Measurements from ENCODE around the gene SIGLEC5. TPM values are rescaled to one million over a fixed set of nuclear protein-coding genes. Genes with fewer than 3 reads are reported as not detected.

Gene SIGLEC5
- total RNA-seq, 1 donor from 2014 or later: not detected

DNA sequence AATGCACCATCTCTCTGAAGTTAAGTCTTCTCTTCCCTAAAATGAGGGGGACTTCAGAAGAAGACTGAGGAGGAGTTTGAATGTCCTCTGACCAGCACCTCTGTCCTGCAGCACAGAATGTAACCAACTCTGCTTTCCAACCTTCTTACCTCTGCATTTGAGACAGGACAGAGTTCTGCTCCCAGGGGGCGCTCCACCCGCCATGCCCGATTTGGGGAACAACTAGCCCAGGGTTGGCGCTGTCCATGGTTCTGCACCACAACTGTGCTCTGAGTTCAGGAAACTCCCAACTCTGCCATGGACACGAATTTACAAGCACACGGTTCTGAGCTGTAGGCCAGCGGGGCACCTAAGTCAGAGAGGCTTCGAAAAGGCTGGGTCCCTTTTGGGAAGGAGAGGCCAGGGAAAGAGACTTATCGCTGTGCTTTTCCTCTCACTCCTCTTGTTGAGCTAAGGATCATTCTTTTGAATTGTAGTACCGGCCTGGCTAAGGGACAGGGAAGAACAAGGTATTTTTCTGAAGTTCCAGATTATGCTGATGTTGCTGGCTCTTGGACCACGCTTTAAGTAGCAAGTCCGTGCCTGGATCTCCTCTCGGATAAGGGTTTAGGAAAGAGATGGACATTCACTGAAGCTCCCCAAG lies 22.2 kb downstream of the SIGLEC5 start:
- Mint-ChIP-seq H3K4me1 (peaks cover 8% of the 10 kb centered on the region), H3K4me3 (no peak overlapping the region), H3K9me3 (peaks cover 7% of the 10 kb centered on the region), H3K27ac (no peak overlapping the region), H3K36me3 (ENCODE audit: low read depth) (no peaks in the 10 kb centered on the region), H3K27me3 (peaks cover 4% of the 10 kb centered on the region)
- intact Hi-C loops (cut with micrococcal nuclease): no loop called here
- DNase-seq: peak; percentile 91

DNA sequence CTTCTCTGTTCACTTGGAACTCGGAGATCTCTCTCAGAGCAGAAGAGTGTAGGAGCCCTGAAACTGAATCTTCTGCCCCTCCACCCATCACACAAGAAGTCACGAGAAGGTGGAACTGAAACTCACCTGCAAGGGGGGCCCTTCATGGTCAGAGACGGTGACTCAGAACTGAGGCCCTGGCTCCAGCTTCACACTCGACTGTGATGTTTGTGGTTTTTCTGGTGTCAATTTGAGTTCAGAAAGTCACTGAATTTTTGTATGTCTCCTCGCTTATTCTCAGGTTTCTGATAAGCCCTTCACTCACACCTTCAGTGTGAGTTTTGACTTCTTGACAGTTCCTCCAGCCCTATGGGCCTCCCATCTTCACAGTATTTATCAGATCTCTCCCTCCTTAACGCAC lies 23.1 kb downstream of the SIGLEC5 start:
- DNase-seq: no peak
- no peaks in the 10 kb centered on the region for H3K36me3 Mint-ChIP-seq (ENCODE audit: low read depth)
- intact Hi-C loops (cut with micrococcal nuclease): no loop called here
- peaks cover 8% of the 10 kb centered on the region for H3K4me1 Mint-ChIP-seq
- H3K27ac Mint-ChIP-seq: no peak overlapping the region
- peaks cover 8% of the 10 kb centered on the region for H3K27me3 Mint-ChIP-seq
- H3K4me3 Mint-ChIP-seq: no peak overlapping the region
- H3K9me3 Mint-ChIP-seq: no peaks in the 10 kb centered on the region

DNA sequence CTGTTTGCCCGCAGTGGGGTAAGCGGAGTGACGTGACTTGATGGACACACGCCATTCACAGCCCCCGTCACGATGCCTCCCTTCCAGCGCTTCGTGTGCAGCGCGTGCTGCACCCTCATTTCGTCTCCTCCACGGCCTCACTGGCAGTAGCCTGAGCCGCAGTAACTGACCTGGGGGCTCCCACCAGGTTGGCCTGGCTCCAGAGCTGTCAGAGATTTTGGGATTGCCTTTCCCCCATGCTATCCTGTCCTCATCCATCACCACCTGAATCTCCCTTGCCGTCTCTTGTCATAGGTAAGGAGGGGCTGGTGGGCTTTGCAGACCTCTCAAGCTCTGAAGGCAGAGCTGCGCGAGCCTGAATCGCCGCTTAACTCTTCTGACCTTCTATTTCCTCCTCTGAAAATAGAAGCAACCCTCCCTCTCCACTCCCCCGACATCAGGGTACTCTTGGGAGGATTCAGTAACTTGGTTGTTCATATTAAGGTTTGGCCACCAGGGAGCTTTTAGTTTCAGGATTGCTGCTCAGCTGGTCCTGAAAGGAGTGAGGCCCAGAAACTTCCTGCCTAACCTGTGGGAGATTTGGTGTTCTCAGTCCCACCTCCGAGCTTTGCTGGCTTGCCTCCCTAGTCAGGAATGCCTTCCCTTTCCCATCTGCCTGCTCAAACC lies 27.9 kb downstream of the SIGLEC5 start:
- intact Hi-C loops (cut with micrococcal nuclease): no loop called here
- Mint-ChIP-seq H3K27ac (no peak overlapping the region), H3K4me3 (no peak overlapping the region), H3K36me3 (ENCODE audit: low read depth) (no peaks in the 10 kb centered on the region), H3K4me1 (peaks cover 4% of the 10 kb centered on the region), H3K27me3 (peaks cover 18% of the 10 kb centered on the region), H3K9me3 (no peaks in the 10 kb centered on the region)
- no peak for DNase-seq

DNA sequence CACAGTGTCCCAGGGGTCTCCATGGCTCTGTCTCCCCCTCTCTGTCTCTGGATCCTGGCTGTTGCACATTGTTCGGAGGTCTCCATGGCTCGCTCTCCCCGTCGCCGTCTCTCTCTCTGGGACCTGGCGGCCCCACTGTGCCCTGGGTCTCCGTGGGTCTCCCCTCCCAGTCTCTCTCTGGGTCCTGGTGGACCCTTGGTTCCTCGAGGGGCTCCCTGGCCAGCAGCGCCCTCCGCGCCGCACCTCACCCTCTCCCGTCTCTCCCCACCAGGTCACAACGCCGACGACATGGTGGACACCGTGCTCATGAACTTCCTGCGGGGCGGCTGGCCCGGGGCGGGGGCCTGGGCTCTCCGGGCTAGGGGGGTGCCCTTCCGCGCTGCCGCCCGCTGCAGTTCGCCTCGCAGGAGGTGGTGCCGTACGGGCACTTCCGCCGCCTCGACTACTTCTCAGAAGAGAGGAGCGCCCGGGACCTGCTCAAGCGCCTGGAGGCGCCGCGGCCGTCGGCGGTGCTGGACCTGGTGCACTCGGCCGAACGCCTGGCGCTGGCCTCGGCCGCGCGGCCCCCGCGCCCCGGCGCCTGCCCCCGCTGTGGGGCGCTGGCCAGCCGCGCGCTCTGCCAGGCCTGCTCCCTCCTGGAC lies 29.1 kb downstream of the SIGLEC5 start:
- Mint-ChIP-seq H3K36me3 (ENCODE audit: low read depth) (no peaks in the 10 kb centered on the region), H3K4me3 (no peak overlapping the region), H3K4me1 (no peaks in the 10 kb centered on the region), H3K9me3 (no peaks in the 10 kb centered on the region), H3K27ac (no peak overlapping the region), H3K27me3 (peaks cover 18% of the 10 kb centered on the region)
- intact Hi-C loops (cut with micrococcal nuclease): no loop called here
- no peak for DNase-seq

DNA sequence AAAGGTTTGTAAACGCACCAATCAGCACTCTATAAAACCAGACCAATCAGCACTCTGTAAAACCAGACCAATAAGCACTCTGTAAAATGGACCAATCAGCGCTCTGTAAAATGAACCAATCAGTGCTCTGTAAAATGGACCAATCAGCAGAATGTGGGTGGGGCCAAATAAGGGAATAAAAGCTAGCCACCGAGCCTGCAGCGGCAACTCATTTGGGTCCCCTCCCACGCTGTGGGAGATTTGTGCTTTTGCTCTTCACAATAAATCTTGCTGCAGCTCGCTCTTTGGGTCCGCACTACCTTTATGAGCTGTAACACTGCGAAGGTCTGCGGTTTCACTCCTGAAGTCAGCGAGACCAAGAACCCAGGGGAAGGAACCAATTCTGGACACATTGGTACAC lies 31.1 kb downstream of the SIGLEC5 start:
- Mint-ChIP-seq H3K36me3 (ENCODE audit: low read depth) (no peaks in the 10 kb centered on the region), H3K27me3 (peaks cover 18% of the 10 kb centered on the region), H3K4me3 (no peak overlapping the region), H3K27ac (no peak overlapping the region), H3K9me3 (peaks cover 5% of the 10 kb centered on the region), H3K4me1 (peaks cover 10% of the 10 kb centered on the region)
- intact Hi-C loops (cut with micrococcal nuclease): no loop called here
- no peak for DNase-seq

DNA sequence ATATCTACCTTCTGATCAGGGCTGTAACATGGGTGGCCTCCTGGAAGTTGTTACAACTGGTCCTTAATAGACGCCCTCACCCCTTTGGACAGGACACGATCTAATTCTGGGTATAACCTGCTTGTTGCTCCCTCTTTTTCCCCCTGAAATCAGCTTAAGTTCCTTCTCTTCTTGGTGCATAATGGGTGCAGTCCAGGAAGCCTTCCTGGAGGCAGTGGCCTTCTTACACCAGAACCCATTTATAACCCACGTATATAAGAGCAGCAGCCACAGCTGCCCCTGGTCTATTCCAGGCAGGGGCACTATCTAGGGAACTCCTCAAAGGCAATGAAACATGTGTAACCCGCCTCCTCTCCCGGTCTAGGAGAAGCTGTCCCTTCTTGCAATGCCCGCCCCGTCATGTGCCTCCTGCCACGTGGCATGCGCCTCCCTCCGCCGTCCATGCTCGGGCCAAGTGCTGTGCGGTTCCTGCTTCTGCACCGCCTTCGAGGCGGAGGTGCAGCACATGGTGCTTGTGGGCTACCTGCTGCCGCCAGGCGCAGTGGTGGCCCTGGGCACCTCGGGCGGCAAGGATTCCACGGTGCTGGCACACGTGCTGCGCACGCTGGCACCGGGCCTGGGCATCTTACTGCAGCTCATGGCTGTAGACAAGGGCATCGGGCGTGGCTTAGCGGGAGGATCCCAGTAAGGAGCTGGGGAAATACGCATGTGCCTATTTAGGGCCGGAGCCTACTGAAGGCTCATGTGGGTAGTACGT lies 31.9 kb downstream of the SIGLEC5 start:
- Mint-ChIP-seq H3K4me1 (peaks cover 17% of the 10 kb centered on the region), H3K36me3 (ENCODE audit: low read depth) (no peaks in the 10 kb centered on the region), H3K27ac (no peak overlapping the region), H3K4me3 (no peak overlapping the region), H3K9me3 (peaks cover 5% of the 10 kb centered on the region), H3K27me3 (peaks cover 18% of the 10 kb centered on the region)
- no peak for DNase-seq
- intact Hi-C loops (cut with micrococcal nuclease): no loop called here

DNA sequence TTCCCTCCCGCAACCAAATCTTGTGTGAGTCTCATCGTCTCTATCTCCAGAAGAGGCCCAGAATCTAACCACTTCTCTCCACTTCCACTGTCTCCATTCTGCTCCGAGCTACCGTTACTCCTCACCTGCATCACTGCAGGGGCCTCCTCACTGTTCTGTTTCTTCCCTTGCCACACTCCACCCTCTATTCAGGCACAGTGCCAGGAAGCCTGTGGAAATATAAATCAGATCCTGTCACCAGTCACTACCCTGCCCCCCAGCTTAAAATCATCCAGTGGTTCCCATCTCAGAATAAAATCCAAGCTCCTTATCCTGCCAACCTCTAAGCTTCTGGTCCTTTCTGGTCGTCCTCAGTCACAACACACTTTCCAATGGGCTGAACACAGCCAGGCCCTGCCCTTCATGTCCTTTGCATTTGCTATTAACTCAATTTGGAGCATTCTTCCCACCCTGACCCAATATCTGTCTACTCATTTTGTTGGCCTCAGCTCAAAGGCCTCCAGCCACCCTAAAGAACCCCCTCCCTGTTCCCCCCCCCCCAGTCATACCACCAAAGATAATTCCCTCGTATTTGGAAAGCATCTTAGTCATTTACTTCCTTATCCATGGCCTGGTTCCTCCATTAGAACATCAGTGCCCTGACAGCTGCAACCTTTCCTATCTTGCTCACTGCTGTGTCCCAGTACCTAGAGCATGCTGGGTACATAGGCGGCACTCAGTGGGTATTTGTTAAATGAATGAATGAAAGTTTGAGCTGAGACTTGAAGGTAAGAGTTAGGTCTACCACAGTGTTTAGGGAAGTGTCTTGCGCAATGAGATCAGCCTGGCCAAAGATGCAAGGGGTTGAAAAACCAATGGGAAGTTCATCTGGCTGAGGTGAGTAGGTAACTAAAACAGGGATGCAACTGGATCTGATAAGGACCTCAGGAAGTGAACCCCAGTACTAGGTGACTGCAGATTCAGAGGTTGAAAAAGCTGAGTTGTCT lies 34.7 kb downstream of the SIGLEC5 start:
- peaks cover 7% of the 10 kb centered on the region for H3K27me3 Mint-ChIP-seq
- peaks cover 10% of the 10 kb centered on the region for H3K36me3 Mint-ChIP-seq (ENCODE audit: low read depth)
- peak overlapping the region; percentile 39 for H3K27ac Mint-ChIP-seq
- peaks cover 5% of the 10 kb centered on the region for H3K9me3 Mint-ChIP-seq
- peak overlapping the region; percentile 91 for H3K4me3 Mint-ChIP-seq
- no peak for DNase-seq
- intact Hi-C loops (cut with micrococcal nuclease): no loop called here
- peaks cover 22% of the 10 kb centered on the region for H3K4me1 Mint-ChIP-seq

DNA sequence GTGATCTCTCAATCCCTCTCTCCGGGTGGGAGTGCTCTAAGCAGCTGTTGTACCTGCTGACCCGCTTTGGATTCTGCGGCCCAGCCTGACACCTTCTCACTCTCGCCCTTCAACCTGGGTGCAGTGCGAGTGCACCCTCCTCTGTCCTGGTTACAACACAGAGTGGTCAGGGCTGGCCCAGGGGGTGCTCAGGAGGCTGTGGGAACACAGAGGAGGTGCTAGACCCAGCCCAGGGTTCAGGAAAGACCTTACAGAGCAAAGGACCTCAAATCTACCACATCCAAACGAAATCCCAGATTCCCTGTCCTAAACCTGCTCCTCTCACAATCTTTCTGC lies 35.5 kb downstream of the SIGLEC5 start:
- intact Hi-C loops (cut with micrococcal nuclease): loop anchor here (1.0 kb wide), 4 partner anchors 23 to 486 kb away; partner anchors contain the start of genes CTU1 and ZNF175

DNA sequence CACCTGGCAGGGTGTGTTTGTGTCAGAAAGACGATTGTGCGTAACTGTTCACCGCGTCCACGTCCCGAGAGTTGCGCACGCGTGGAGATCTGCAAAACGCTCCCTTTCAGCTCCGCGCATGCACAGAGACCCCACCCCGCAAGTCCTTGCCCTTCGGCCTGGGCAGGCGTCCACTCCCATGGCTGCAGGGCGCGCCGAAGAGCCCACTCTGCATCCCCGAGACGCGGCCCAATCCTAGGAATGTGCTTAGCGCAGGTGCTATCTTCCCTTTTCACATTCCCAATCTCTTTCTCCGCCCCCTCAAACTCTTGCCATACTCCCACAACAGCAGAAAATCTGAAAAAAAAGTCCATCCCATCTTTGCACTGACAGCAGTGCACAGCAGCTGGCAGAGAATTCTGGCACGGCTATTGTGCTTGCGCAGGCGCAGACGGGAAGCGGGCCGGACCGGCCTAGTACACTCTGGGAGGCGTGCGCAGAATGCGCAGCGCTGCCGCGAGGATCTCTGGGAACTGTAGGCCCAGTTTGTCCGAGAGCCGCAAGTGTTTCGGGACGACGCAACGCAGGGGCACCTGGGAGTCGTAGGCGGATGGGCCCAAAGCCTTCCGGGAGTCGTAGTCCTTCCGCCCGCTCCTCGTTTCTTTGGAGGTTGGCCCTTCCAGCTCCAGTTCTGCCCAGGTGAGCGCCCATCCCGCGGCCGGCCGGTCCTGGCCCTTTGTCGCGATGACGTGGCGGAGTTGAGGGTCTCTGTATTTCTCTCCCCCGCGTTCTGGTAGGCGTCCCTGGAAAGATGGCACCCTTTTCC lies 36.0 kb downstream of the SIGLEC5 start:
- intact Hi-C loops (cut with micrococcal nuclease): loop anchor here (1.0 kb wide), 4 partner anchors 23 to 486 kb away; partner anchors contain the start of genes CTU1 and ZNF175
- peak; percentile 99 for DNase-seq

More for the DNA sequence above, 35.5 kb downstream of the SIGLEC5 start:
- H3K36me3 Mint-ChIP-seq (ENCODE audit: low read depth): peaks cover 11% of the 10 kb centered on the region
- peak overlapping the region; percentile 91 for H3K4me3 Mint-ChIP-seq
- no peaks in the 10 kb centered on the region for H3K27me3 Mint-ChIP-seq
- DNase-seq: no peak
- H3K4me1 Mint-ChIP-seq: peaks cover 22% of the 10 kb centered on the region
- peak overlapping the region; percentile 84 for H3K27ac Mint-ChIP-seq
- H3K9me3 Mint-ChIP-seq: peaks cover 9% of the 10 kb centered on the region

DNA sequence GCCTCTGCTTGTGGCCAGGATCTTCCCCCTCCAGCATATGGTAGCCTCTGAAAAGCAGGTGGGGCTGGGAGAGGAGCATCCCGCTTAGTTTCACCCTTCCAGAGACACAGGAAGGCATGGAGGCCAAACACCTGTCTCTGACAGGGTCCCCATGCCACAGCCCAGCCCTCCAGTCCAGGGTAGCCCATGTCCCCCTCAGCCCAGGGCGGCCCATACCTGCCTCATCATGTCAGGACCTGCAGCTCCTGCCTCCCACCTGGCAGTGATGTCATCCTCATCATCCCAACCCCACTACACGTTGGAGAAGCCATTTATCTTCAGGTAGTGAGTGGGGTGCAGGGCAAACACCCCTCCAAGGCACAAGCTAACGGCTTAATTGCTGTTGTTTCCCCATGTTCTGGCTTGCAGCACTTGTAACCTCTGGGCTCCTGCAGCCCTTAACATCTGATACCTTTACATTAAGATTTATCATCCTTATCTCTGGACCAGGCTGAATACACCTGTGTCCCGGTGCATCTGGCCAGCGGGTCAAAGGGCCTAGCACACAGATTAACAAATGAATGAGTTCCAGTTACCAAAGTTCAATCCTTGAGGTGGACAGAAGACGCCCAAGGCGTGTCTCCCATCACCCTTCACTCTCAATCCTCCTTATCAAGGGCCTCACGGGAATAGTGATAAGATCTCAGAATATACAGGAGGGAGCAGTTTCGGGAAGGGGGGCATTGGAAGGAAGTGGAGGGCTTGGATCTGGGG lies 36.9 kb downstream of the SIGLEC5 start:
- peak overlapping the region; percentile 84 for H3K27ac Mint-ChIP-seq
- DNase-seq: no peak
- H3K4me1 Mint-ChIP-seq: peaks cover 22% of the 10 kb centered on the region
- H3K4me3 Mint-ChIP-seq: peak overlapping the region; percentile 91
- peaks cover 15% of the 10 kb centered on the region for H3K36me3 Mint-ChIP-seq (ENCODE audit: low read depth)
- intact Hi-C loops (cut with micrococcal nuclease): no loop called here
- H3K9me3 Mint-ChIP-seq: peaks cover 17% of the 10 kb centered on the region
- no peaks in the 10 kb centered on the region for H3K27me3 Mint-ChIP-seq

More for the DNA sequence above, 36.0 kb downstream of the SIGLEC5 start:
- Mint-ChIP-seq H3K27me3 (no peaks in the 10 kb centered on the region), H3K9me3 (peaks cover 14% of the 10 kb centered on the region), H3K27ac (peak overlapping the region; percentile 84), H3K36me3 (ENCODE audit: low read depth) (peaks cover 15% of the 10 kb centered on the region), H3K4me3 (peak overlapping the region; percentile 91), H3K4me1 (peaks cover 22% of the 10 kb centered on the region)

DNA sequence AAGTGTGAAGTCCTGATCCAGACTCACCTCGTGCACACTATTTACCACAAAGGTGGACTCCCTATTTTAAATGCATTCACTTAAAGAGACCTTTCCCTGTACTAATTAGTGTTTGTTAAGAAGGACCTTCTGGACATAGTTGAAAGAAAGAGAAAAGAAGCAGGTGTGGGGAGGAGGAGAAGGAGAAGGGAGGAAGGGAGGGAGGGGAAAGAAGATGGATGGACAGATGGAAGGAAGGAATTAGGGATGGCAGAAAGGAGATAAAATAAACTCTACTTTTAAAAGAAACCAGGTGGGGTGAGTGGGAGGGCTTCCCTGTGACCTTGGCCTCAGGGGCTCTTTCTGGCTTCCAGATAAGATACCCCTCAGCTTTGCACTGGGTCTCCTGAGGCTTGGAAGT lies 37.7 kb downstream of the SIGLEC5 start:
- intact Hi-C loops (cut with micrococcal nuclease): no loop called here
- Mint-ChIP-seq H3K4me3 (peak overlapping the region; percentile 44), H3K9me3 (peaks cover 24% of the 10 kb centered on the region), H3K36me3 (ENCODE audit: low read depth) (peaks cover 22% of the 10 kb centered on the region), H3K4me1 (peaks cover 22% of the 10 kb centered on the region), H3K27ac (no peak overlapping the region), H3K27me3 (no peaks in the 10 kb centered on the region)
- no peak for DNase-seq

DNA sequence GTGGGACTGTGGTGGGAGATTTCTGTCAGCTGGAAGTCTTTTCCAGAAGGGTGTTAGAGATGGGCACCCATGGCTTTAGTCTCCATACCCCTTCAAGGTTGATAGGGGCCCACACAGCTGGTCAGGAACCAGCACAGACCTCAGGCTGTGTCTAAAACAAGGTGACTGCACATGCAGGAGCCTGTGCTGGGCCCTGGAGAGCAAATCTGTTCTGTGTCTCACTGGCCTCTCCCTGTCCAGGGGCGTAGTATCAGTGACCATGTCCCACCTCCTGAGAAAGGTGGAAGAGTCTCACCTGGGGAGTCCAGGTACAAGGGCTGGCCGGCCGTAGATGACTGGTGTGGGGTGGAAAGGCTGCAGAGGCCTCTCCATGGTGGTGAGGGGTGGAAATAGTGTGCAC lies 39.8 kb downstream of the SIGLEC5 start:
- Mint-ChIP-seq H3K27me3 (no peaks in the 10 kb centered on the region), H3K4me1 (peaks cover 22% of the 10 kb centered on the region), H3K36me3 (ENCODE audit: low read depth) (peaks cover 42% of the 10 kb centered on the region), H3K9me3 (peaks cover 35% of the 10 kb centered on the region), H3K27ac (no peak overlapping the region), H3K4me3 (no peak overlapping the region)
- intact Hi-C loops (cut with micrococcal nuclease): no loop called here
- DNase-seq: no peak
